Endothelial cell of umbilical vein (primary cell): ENCODE measurements around the gene MYO9B. TPM values are rescaled to one million over a fixed set of nuclear protein-coding genes. Genes with fewer than 3 reads are reported as not detected.

Experiments used
- BruUV-seq: library from RNA; stranded (reverse); fragments of 400-500 nt; replicated peaks from 2 replicates; lab custom pipeline; 2021; lab: Mats Ljungman, UMichigan
- CTCF ChIA-PET: fragments of 300-600, 350-600 bp; sonication (Branson Sonifier 250); formaldehyde crosslinking; loops from one replicate; lab custom pipeline; 2021; ENCODE audit warnings: antibody characterized with exemption, inconsistent platforms; lab: Charles Lee
- POLR2A ChIA-PET: fragments of 300-600, 350-600 bp; sonication (Branson Sonifier 250); formaldehyde crosslinking; loops from one replicate; lab custom pipeline; 2021; ENCODE audit warnings: antibody characterized with exemption, inconsistent platforms; lab: Charles Lee
- DNase-seq: peaks from one replicate; pipeline ENCODE4 v3.0.0-alpha.2; 2011; ENCODE audit warnings: low read depth, low spot score
- FAIRE-seq: peaks from 2 replicates; lab custom pipeline; 2011; peaks lifted over from hg19 to GRCh38; lab: Jason Lieb, UNC
- H2AFZ ChIP-seq: 2 replicates; pipeline ENCODE4 v1.6.0; 2012; ENCODE audit warnings: low read depth, low read length, control low read depth, inconsistent platforms
- H3K27ac ChIP-seq: 2 replicates; pipeline ENCODE4 v1.5.1; 2011; ENCODE audit warnings: low read depth, mild to moderate bottlenecking, control low read depth, low read length, moderate library complexity; ENCODE audit not compliant: insufficient read depth
- H3K27me3 ChIP-seq, 2 experiments: 2 replicates each; pipeline versions ENCODE4 v1.6.0 to v1.6.1; 2011; ENCODE audit warnings: low read length in 2 of 2, mixed read lengths in 1 of 2; ENCODE audit not compliant: control insufficient read depth in 2 of 2, insufficient read depth in 2 of 2
- H3K36me3 ChIP-seq, 2 experiments: 2 replicates in 1 of 2; 3 replicates in 1 of 2; pipeline ENCODE4 v1.5.1; 2011; ENCODE audit warnings: low read length in 2 of 2, mild to moderate bottlenecking in 1 of 2, moderate library complexity in 1 of 2; ENCODE audit not compliant: control insufficient read depth in 2 of 2, insufficient read depth in 2 of 2; ENCODE audit errors: extremely low read depth in 1 of 2
- H3K4me1 ChIP-seq: 3 replicates; pipeline ENCODE4 v1.5.1; 2011; ENCODE audit warnings: mild to moderate bottlenecking, low read length; ENCODE audit not compliant: control insufficient read depth, insufficient read depth; ENCODE audit errors: extremely low read depth
- H3K4me2 ChIP-seq: 2 replicates; pipeline ENCODE4 v1.6.1; 2011; ENCODE audit warnings: low read length, control low read depth, mixed read lengths; ENCODE audit not compliant: insufficient read depth
- H3K4me3 ChIP-seq, 3 experiments: fragments of 200-600 bp in 1 of 3; sonication (generic), shearing (Covaris generic) in 1 of 3; replicated peaks in 1 of 3; 2 replicates each; pipeline ENCODE4 v1.5.1; 2011 to 2016; ENCODE audit warnings: control low read depth in 3 of 3, low read length in 3 of 3, mild to moderate bottlenecking in 2 of 3, inconsistent platforms in 1 of 3, low read depth in 1 of 3, moderate library complexity in 1 of 3; ENCODE audit not compliant: insufficient read depth in 1 of 3
- H3K79me2 ChIP-seq: 2 replicates; pipeline ENCODE4 v1.6.0; 2012; ENCODE audit warnings: low read length, inconsistent platforms; ENCODE audit not compliant: control insufficient read depth, insufficient read depth
- H3K9ac ChIP-seq: replicated peaks from 2 replicates; pipeline ENCODE3; 2011; ENCODE audit warnings: low read length, control low read depth; ENCODE audit not compliant: insufficient read depth; ENCODE audit errors: extremely low read depth
- H3K9me1 ChIP-seq: replicated peaks from 3 replicates; pipeline ENCODE4 v1.6.0; 2011; ENCODE audit warnings: mild to moderate bottlenecking, low read length; ENCODE audit not compliant: control insufficient read depth, insufficient read depth; ENCODE audit errors: extremely low read depth
- H3K9me3 ChIP-seq: replicated peaks from 2 replicates; pipeline ENCODE4 v1.5.1; 2012; ENCODE audit warnings: low read length, inconsistent platforms; ENCODE audit not compliant: control insufficient read depth, insufficient read depth
- H4K20me1 ChIP-seq: replicated peaks from 2 replicates; pipeline ENCODE3; 2011; ENCODE audit warnings: mild to moderate bottlenecking, low read length; ENCODE audit not compliant: control insufficient read depth, insufficient read depth; ENCODE audit errors: extremely low read depth
- CTCF ChIP-seq, 2 donors: IDR thresholded peaks; 1 replicate in 1 of 2; 2 replicates in 1 of 2; pipeline ENCODE4 v1.5.1; 2011; ENCODE audit warnings: low read length in 2 of 2, mild to moderate bottlenecking in 2 of 2, moderate library complexity in 2 of 2, control low read depth in 1 of 2, inconsistent platforms in 1 of 2, low read depth in 1 of 2; ENCODE audit not compliant: insufficient read depth in 1 of 2; ENCODE audit errors: extremely low read depth in 1 of 2
- EZH2 ChIP-seq: IDR thresholded peaks from 2 replicates; pipeline ENCODE4 v1.6.1; 2012; ENCODE audit warnings: borderline replicate concordance, low read depth, mild to moderate bottlenecking, moderate library complexity, low read length, inconsistent platforms; ENCODE audit not compliant: severe bottlenecking
- FOS ChIP-seq: IDR thresholded peaks from 2 replicates; pipeline ENCODE4 v1.6.1; 2011; ENCODE audit warnings: mild to moderate bottlenecking, low read length, moderate library complexity, borderline replicate concordance; ENCODE audit not compliant: insufficient read depth
- GATA2 ChIP-seq: IDR thresholded peaks from 2 replicates; pipeline ENCODE4 v1.7.0; 2011; ENCODE audit warnings: low read depth, mild to moderate bottlenecking, moderate library complexity, mixed read lengths, low read length; ENCODE audit not compliant: insufficient read length, insufficient read depth
- JUN ChIP-seq: IDR thresholded peaks from 2 replicates; pipeline ENCODE4 v1.6.1; 2011; ENCODE audit warnings: borderline replicate concordance, low read depth; ENCODE audit not compliant: insufficient read length, insufficient read depth
- MAX ChIP-seq: IDR thresholded peaks from 2 replicates; pipeline ENCODE4 v1.6.1; 2011; ENCODE audit not compliant: insufficient read depth, insufficient read length
- MYC ChIP-seq: IDR thresholded peaks from one replicate; pipeline ENCODE4 v1.6.1; 2011; ENCODE audit warnings: mild to moderate bottlenecking, low read depth, low read length
- POLR2A ChIP-seq: IDR thresholded peaks from 2 replicates; pipeline ENCODE4 v1.6.1; 2012; ENCODE audit warnings: low read depth, mild to moderate bottlenecking, control low read depth, low read length
- POLR2AphosphoS5 ChIP-seq: IDR thresholded peaks from 2 replicates; pipeline ENCODE4 v1.6.1; 2012; ENCODE audit warnings: low read depth, mild to moderate bottlenecking, control low read depth, low read length, moderate library complexity; ENCODE audit not compliant: insufficient read depth
- dilution Hi-C: fragments of 300-500 bp; cut with MboI; formaldehyde crosslinking; loops from one replicate; pipeline ENCODE4 v1.15.0; 2019; ENCODE audit warnings: low sequenced_read_pairs; ENCODE audit not compliant: extremely low pct_ligation_motif_present
- intact Hi-C: fragments of 100-400 bp; cut with micrococcal nuclease; formaldehyde crosslinking; loops from one replicate; pipeline ENCODE4 v1.10.0; 2022
- polyA plus RNA-seq, 4 experiments: library from polyadenylated mRNA; depleted of rRNA in 3 of 4; stranded (reverse) in 3 of 4; unstranded in 1 of 4; fragments of >200 nt; gene quantifications; 2 replicates each; pipeline versions ENCODE4 v1.2.1 to v1.2.3, GENCODE V29; 2011 to 2012; ENCODE audit warnings: missing spikeins in 1 of 4
- total RNA-seq: library from RNA; stranded (reverse); gene quantifications from 2 replicates; pipeline ENCODE4 v1.2.3, GENCODE V29; 2021

Gene MYO9B
- total and polyA plus RNA-seq, 2 donors (not counting 3 experiments of a cell fraction or from before 2014, with no cell fraction given) = 64.4 to 119 TPM

GRCh38 chr19:17104679-17105078, 29.1 kb downstream of the MYO9B start:
- no peak for TF ChIP-seq JUN
- no peak for TF ChIP-seq MYC
- no peak for TF ChIP-seq POLR2A
- TF ChIP-seq EZH2 = no peak
- no peak for TF ChIP-seq POLR2AphosphoS5
- TF ChIP-seq GATA2 = no peak
- no peak for TF ChIP-seq FOS
- TF ChIP-seq MAX = no peak
- no peak for TF ChIP-seq CTCF (IDR thresholded peaks at IDR 0.05; ENCODE audit: extremely low read depth in 1 of 2, insufficient read depth in 1 of 2, low read depth in 1 of 2, low read length in 2 of 2)
- Histone ChIP-seq H3K4me1 (peaks cover 11% of the 10 kb centered on the region), H4K20me1 (no peaks in the 10 kb centered on the region), H3K4me3 (no peak overlapping the region), H2AFZ (no peak overlapping the region), H3K27me3 (no peaks in the 10 kb centered on the region), H3K79me2 (peaks cover 70% of the 10 kb centered on the region), H3K27ac (no peak overlapping the region), H3K9me1 (no peaks in the 10 kb centered on the region), H3K9ac (no peak overlapping the region), H3K9me3 (no peaks in the 10 kb centered on the region), H3K36me3 (peaks cover 0 to 10% of the 10 kb centered on the region in 2 experiments), H3K4me2 (no peak overlapping the region)
- ChIA-PET CTCF (interaction anchor here (0.6 to 1.0 kb wide), 2 partner anchors 8 to 32 kb away, joined by 3 read pairs; no protein-coding TSS in a partner anchor), POLR2A (no interaction called here)
- intact Hi-C loops = loop anchor here (5.0 kb wide), 1 partner anchor 43 kb away; no protein-coding TSS in a partner anchor
- dilution Hi-C loops = no loop called here
- BruUV-seq = no TSS peak
- DNase-seq (no peak), FAIRE-seq (no peak)
